DMS 273 treated with DMSO at 0.1 percent for 48 hours (cell line): ENCODE measurements around the gene R3HCC1L.

ENCODE experiments used
- DNase-seq: peaks from one replicate; lab custom pipeline; 2025; lab: John Stamatoyannopoulos, UW

R3HCC1L gene

DNA sequence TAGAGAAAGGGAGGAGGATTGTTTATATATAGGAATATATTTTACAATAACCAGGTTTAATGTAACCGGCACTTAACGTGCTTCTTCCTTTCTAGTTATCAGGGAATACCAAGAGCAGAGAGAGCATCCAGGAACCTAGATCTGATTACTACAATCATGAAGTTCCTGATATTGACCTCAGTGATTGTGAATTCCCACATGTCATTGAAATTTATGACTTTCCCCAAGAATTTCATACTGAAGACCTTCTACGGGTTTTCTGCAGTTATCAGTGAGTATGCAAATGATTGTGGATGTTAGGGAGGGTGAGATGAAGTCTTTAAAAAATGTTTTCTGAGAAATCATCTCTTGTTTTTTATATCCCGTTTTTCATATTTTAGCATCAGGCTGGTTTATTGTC, 97.0 kb downstream of the R3HCC1L start:
- DNase-seq, result no peak

DNA sequence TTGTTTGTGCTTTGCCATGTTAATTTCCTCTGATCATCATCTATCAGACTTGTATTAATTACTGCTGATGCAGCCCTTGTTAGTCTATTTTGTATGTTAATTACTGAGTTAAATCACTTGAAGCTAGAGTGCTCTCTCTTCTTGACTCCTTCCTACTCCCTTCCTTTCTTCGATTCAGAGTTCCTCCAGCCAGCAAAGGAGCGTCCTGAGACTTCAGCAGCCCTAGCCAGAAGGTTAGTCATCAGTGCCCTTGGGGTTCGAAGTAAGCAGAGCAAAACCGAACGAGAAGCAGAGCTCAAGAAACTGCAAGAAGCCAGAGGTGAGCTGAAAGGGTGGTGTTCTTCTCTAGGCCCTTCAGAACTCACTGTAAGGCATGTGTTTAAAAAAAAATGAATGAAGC, 101.4 kb downstream of the R3HCC1L start:
- DNase-seq, result no peak

DNA sequence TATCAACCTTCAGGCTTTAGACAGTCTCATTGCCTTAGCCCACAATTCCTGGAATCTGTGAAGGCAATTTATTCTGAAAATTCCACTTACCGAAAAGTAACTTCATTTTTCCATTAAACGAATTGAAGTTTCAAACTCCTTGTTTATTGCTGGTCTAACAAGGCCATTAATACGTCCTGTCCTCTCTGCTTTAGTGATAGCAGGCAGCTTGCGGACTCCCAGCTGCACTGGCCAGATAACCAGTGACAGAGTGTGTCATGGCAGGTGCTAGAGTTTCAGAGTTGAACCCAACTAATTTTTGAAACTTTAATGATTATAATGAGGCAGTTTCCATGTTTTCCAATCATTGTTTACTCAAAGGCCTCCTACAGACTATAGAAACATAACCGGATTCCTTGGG, 102.4 kb downstream of the R3HCC1L start:
- no peak for DNase-seq

GRCh38 chr10:98238391-98238790, 103.9 kb downstream of the R3HCC1L start:
- DNase-seq, result no peak

DNA sequence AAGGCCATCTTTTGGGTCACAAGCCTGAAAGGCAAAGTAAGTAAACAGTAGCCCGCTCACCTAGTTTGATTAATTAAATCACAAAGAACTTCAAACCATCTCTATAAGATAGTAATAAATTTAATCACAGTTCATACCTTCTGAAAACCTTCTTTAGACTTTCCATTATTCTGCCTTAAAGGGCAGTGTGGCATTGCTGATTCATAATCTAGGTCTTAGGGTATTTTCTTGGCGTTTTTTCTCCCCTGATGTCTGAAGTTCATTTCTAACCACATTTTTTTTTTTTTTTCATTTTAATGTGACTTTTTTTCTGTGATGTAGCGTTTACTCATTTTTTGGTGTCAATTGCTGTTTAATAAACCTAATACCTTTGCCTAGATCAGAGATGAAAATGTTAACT, 106.1 kb downstream of the R3HCC1L start:
- DNase-seq, result no peak

GRCh38 chr10:98242823-98243222, 108.4 kb downstream of the R3HCC1L start:
- DNase-seq, result peak; percentile 7

- DNase-seq, result no peak
These were observed 109.7 kb downstream of the R3HCC1L start for GRCh38 chr10:98244141-98244540.

GRCh38 chr10:98244586-98244985, 110.1 kb downstream of the R3HCC1L start:
- no peak for DNase-seq

GRCh38 chr10:98246911-98247805, 112.7 kb downstream of the R3HCC1L start:
- peak; percentile 26 for DNase-seq

GRCh38 chr10:98248018-98248417, 113.6 kb downstream of the R3HCC1L start:
- DNase-seq, result no peak

GRCh38 chr10:98249134-98249533, 114.7 kb downstream of the R3HCC1L start:
- no peak for DNase-seq

DNA sequence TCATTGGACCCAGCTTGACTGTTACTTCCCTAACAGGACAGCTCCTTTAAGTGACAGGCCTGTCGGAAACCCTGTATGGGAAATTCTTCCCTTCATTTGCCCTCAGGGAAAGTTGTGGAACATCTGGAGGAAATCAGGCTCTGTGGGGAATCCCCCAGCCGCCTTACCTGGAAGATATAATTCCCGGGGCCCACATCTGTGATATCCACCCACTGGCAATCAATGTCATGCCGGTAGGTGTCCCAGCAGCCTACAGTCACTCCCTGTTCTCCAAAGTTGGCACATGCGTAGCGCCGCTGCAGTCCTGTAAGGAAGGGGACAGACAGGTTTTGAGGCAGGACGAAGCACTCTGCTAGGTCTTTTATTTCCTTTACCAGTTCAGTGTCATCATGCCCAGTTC, 116.9 kb downstream of the R3HCC1L start:
- no peak for DNase-seq

DNA sequence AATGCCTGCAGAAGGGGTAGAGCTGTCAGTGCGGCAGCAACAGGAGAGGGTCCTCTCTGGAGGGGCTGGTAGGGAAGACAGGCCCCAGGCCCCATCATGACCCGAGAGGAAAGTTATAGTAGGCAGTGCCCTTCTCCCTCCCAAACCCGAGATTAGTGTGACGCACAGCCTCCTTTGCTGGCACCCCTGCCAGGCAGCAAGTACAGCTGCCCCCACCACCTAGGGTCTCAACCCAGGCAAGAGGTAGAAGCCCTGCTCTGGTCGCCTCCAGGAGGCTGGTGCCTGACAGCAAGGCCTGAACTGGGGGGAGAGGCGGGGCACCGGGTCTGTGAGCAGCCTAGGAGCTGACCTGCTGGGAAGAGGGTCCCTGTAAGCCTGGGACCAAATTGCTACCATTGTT, 118.0 kb downstream of the R3HCC1L start:
- no peak for DNase-seq

- no peak for DNase-seq
These were observed 119.0 kb downstream of the R3HCC1L start for GRCh38 chr10:98253499-98253898.

GRCh38 chr10:98254234-98254974, 119.9 kb downstream of the R3HCC1L start:
- DNase-seq, result no peak

DNA sequence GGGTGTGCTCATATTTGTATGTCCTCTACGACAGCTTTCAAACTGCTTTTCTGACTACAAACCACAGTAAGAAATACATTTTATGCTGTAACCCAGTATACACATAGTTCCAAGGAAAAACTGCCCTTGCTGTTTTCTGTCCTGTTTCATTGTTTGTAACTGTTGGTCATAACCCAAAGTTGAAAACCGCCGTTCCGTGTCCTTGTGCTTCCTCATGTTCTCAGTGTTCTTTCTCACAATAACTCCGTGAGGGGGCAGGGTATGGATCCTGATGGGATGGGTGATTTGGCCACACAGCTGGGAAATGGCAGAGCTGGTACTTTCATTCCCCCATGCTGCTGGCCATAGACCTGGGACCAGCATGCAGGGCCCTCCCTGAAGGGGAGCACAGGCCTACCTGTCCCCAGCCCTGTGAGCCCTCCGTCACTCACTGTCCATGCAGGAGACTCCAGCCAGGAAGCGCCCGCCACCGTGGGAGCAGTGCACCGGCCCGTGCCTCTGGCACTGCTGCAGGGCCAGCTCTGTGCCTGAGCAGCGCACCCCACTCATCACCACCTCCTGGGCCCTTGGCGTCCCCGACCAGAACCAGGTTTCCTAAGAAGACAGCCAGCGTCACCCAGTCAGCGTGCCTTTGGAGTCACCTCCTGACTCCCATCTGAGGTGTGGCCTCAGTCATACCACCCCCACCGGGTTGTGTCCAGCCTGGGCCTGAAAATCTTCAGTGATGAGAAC, 120.9 kb downstream of the R3HCC1L start:
- DNase-seq, result no peak

DNA sequence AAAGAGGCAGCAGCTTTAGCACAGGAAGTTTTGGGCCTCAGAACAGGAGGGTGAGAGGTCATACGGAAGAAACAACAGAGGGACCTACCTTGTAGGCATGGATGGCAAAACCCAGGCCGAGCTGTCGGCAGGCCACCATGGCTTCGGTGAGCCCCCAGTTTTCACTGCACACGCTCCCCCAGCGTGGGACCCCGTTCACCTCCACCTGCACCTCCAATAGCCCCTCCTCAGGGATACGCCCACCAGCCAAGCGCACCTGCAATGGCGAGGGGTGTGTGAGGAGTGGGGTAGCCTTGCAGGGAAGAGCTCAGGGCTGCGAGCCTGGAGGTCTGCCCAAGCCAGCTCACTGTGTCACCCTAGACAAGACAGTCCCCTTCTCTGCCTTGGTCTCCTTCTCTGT, 122.2 kb downstream of the R3HCC1L start:
- no peak for DNase-seq

- DNase-seq, result no peak
These were observed 122.7 kb downstream of the R3HCC1L start for GRCh38 chr10:98257198-98257597.

DNA sequence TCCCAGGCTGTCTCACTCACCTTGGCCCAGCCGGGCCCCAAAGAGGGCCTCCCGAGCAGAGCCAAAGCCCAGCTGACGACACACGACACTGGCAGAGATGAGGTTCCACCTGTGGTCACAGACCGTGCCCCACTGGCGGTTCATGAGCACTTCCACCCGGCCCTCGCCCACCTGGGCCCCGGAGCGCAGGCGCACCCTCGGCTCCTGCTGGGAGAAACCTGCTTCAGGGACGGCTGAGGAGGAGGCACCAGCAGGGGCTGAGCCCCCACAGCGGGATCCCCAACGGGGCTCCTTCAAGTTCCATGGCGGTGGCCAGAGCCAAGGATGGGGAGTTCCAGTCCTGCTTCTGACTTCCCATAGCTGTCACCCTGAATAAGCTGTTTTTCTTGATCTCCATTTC, 123.5 kb downstream of the R3HCC1L start:
- DNase-seq, result no peak

- no peak for DNase-seq
These were observed 124.4 kb downstream of the R3HCC1L start for GRCh38 chr10:98258683-98259454.

- DNase-seq, result no peak
These were observed 125.3 kb downstream of the R3HCC1L start for GRCh38 chr10:98259606-98260315.
